ENCODE measurements around the gene SERPINE1. TPM values are rescaled to one million over a fixed set of nuclear protein-coding genes. Genes with fewer than 3 reads are reported as not detected.
A peak's percentile ranks its signal among the peaks of the same experiment; 100 is the strongest.

The SERPINE1 gene
- total RNA-seq, 4 donors from 2014 or later: 6.7 to 22.9 (median 13.0) TPM

DNA sequence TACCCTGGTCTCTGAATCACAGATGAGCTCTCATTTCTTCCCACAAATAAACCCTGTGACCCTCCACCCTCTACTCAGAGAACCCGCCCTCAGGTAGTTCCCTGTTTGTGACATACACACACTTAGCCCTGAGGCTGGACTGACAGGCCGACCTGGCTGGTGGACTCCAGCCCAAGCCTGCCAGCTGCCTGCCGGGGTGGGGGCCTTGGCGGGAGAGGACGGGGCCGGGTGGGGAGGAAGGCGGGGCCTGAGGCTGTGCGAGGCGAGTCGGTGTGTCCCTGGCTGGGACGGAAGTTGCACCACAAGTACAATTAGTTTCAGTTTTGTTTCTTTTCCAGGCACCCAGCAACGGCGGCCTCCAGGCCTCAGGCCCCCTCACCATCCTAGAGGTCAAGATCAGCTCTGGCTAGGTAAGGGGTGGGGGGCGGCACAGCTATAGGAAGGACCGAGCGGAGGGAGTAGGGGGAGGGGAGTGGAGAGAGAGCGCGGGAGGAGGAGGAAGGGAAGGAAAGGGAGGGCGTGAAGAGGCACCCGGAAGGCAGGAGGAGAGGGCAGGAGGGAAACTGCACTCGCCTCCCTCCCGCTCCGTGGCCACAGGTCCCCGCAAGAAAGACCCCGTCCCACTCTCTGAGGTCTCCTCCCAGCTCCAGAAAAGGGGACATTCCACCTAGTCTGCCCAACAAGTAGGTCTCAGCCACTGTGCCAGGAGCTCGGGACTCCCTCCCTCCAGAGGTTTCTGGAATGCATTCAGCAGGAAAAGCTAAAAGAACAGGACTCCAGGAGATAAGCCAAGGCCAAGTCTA, 41.5 kb upstream of the SERPINE1 start, which contains the start of gene TRIM56:
TRIM56 (plus strand) TSS at position 320 of the 803 bp plus-strand sequence. CDS start 1,832 bp downstream, outside the sequence.
- peak; percentile 94 for DNase-seq (ENCODE audit: low spot score in 2 of 2)
- Histone ChIP-seq H3K36me3 (peaks cover 31% of the 10 kb centered on the region), H3K27me3 (no peaks in the 10 kb centered on the region), H3K27ac (peak within 1 kb of the TSS; percentile 89), H3K4me3 (peak within 1 kb of the TSS; percentile 69), H3K4me1 (peaks cover 39% of the 10 kb centered on the region), H3K9me3 (no peaks in the 10 kb centered on the region)
- WGBS: under 1% methylated on average over 26 of the region's 26 CpGs
- TF ChIP-seq POLR2AphosphoS5 (IDR thresholded peaks at IDR 0.05): peak in 1 of 3 donors; percentile 19
- no peak for TF ChIP-seq CTCF (IDR thresholded peaks at IDR 0.05)
- peak in 1 of 2 donors; percentile 37 for TF ChIP-seq POLR2A (IDR thresholded peaks at IDR 0.05)
- no peak for TF ChIP-seq EP300 (IDR thresholded peaks at IDR 0.05)

DNA sequence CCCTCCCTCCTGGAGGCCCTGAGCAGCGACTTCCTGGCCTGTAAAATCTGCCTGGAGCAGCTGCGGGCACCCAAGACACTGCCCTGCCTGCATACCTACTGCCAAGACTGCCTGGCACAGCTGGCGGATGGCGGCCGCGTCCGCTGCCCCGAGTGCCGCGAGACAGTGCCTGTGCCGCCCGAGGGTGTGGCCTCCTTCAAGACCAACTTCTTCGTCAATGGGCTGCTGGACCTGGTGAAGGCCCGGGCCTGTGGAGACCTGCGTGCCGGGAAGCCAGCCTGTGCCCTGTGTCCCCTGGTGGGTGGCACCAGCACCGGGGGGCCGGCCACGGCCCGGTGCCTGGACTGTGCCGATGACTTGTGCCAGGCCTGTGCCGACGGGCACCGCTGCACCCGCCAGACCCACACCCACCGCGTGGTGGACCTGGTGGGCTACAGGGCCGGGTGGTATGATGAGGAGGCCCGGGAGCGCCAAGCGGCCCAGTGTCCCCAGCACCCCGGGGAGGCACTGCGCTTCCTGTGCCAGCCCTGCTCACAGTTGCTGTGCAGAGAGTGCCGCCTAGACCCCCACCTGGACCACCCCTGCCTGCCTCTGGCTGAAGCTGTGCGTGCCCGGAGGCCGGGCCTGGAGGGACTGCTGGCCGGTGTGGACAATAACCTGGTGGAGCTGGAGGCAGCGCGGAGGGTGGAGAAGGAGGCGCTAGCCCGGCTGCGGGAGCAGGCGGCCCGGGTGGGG, 39.4 kb upstream of the SERPINE1 start:
- no peak overlapping the region for H3K27ac ChIP-seq
- 88% methylated on average over 5 of the region's 45 CpGs for WGBS
- H3K9me3 ChIP-seq: no peaks in the 10 kb centered on the region
- no peak for TF ChIP-seq POLR2A (IDR thresholded peaks at IDR 0.05)
- TF ChIP-seq POLR2AphosphoS5 (IDR thresholded peaks at IDR 0.05): no peak
- no peak for TF ChIP-seq EP300 (IDR thresholded peaks at IDR 0.05)
- no peak for TF ChIP-seq CTCF (IDR thresholded peaks at IDR 0.05)
- peaks cover 44% of the 10 kb centered on the region for H3K36me3 ChIP-seq
- peak overlapping the region; percentile 15 for H3K4me3 ChIP-seq
- no peak for DNase-seq (ENCODE audit: low spot score in 2 of 2)
- peaks cover 39% of the 10 kb centered on the region for H3K4me1 ChIP-seq
- H3K27me3 ChIP-seq: no peaks in the 10 kb centered on the region

- H3K9me3 ChIP-seq: no peaks in the 10 kb centered on the region
- TF ChIP-seq CTCF (IDR thresholded peaks at IDR 0.05) (no peak), POLR2AphosphoS5 (IDR thresholded peaks at IDR 0.05) (no peak), EP300 (IDR thresholded peaks at IDR 0.05) (no peak), POLR2A (IDR thresholded peaks at IDR 0.05) (no peak)
- no peaks in the 10 kb centered on the region for H3K27me3 ChIP-seq
- WGBS: 93% methylated on average over 3 of the region's 21 CpGs
- H3K36me3 ChIP-seq: peaks cover 44% of the 10 kb centered on the region
- H3K4me3 ChIP-seq: no peak overlapping the region
- no peak for DNase-seq (ENCODE audit: low spot score in 2 of 2)
- no peak overlapping the region for H3K27ac ChIP-seq
- peaks cover 39% of the 10 kb centered on the region for H3K4me1 ChIP-seq
Observed at GRCh38 chr7:101088069-101088425, 38.9 kb upstream of the SERPINE1 start.

- peaks cover 44% of the 10 kb centered on the region for H3K36me3 ChIP-seq
- peaks cover 42% of the 10 kb centered on the region for H3K4me1 ChIP-seq
Observed at GRCh38 chr7:101088858-101089529, 37.9 kb upstream of the SERPINE1 start.

More at GRCh38 chr7:101088858-101089529, 37.9 kb upstream of the SERPINE1 start:
- Histone ChIP-seq H3K27ac (no peak overlapping the region), H3K27me3 (no peaks in the 10 kb centered on the region), H3K9me3 (no peaks in the 10 kb centered on the region), H3K4me3 (no peak overlapping the region)
- WGBS: 96% methylated on average over 16 of the region's 41 CpGs
- no peak for TF ChIP-seq EP300 (IDR thresholded peaks at IDR 0.05)
- no peak for TF ChIP-seq POLR2AphosphoS5 (IDR thresholded peaks at IDR 0.05)
- no peak for TF ChIP-seq POLR2A (IDR thresholded peaks at IDR 0.05)
- TF ChIP-seq CTCF (IDR thresholded peaks at IDR 0.05): no peak
- no peak for DNase-seq (ENCODE audit: low spot score in 2 of 2)

Measured in suprapubic skin (tissue), 4 donors.